Measurements from ENCODE around the gene PRKCE.

The PRKCE gene

GRCh38 chr2:46145840-46146239 lies 494.4 kb downstream of the PRKCE start:
- no peak for TF ChIP-seq CTCF (IDR thresholded peaks at IDR 0.05; ENCODE audit: extremely low read depth, missing control alignments)
- DNase-seq (ENCODE audit: low spot score) = no peak

- no peak for TF ChIP-seq CTCF (IDR thresholded peaks at IDR 0.05; ENCODE audit: extremely low read depth, missing control alignments)
Observed at GRCh38 chr2:46146866-46147502, 495.5 kb downstream of the PRKCE start.

DNA sequence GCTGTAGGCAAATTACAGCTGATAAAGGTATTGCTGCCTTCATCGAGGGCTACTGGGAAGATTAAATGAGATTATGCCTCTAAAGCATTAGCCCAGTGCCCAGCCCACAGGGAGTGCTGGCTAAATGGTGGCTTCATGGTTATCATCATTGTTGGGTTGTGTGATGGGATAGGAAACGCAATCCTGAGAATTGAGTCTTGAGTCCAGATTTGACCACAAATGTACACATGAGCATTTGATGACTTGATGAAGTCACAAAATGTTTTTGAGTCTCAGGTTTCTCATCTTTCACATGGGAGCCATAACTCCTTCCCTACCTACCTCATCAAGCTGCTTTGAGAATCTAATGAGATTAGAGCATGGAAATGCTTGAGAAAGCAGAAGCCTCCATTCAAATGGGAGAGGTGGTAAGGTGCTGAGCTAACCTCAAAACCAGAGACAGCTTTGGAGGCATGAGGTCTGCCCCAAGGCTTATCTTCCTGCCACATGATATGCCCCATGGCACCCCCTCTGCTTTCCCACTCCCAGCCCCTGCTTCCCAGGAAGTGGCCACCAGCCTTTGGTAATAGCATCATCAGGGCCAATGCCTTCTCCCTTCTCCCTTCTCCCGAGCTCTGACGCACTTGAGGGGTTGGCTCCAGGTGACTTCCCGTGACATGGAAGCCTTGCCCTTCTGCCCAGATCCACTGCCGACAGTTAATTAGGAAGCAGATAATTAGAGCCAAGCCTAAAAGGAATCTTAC lies 496.3 kb downstream of the PRKCE start:
- no peak for DNase-seq (ENCODE audit: low spot score)
- TF ChIP-seq CTCF (IDR thresholded peaks at IDR 0.05; ENCODE audit: extremely low read depth, missing control alignments) = no peak

More at GRCh38 chr2:46146866-46147502, 495.5 kb downstream of the PRKCE start:
- DNase-seq (ENCODE audit: low spot score) = no peak

DNA sequence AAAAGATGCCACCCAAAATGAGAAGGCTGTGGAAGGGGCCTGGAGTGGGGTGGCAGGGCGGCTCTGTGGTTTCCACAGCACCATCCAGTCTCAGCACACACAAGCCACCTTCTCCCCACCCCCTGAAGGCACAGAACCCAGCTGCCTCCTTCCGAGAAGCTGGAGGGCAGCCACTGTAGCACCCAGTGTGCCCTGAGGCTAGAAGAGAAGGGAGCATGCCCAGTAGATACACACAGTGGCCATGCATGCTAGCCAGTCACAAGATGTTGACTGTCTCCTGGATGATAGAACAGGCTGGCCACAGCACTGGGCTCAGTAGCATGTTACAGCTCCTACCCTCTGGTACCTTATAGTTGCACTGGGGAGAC lies 496.9 kb downstream of the PRKCE start:
- no peak for TF ChIP-seq CTCF (IDR thresholded peaks at IDR 0.05; ENCODE audit: extremely low read depth, missing control alignments)
- DNase-seq (ENCODE audit: low spot score) = no peak

DNA sequence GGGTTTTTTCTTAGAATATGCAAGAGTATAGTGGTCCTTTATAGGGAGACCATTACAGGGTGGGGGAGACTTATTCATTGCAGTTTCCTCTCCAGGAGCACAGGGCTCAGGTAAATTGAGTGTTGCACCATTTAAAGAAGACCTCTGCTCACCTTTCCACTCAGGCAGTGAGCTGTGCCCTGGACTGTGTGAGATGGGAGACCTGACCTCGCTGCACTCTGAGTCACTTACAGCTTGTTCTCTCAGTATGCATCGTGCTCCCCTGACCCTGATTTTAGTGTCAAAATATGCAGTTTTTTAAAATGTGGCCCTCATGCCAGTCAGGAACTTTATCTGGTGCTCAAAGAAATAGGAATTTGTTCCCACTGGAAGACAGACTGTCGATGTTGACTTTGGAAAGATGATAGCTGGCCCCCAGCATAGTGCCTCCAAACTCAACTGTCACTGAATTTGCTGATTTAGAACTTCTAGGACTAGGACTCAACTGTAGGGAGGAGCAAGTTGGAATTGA lies 499.0 kb downstream of the PRKCE start:
- TF ChIP-seq CTCF (IDR thresholded peaks at IDR 0.05; ENCODE audit: extremely low read depth, missing control alignments) = no peak
- no peak for DNase-seq (ENCODE audit: low spot score)

DNA sequence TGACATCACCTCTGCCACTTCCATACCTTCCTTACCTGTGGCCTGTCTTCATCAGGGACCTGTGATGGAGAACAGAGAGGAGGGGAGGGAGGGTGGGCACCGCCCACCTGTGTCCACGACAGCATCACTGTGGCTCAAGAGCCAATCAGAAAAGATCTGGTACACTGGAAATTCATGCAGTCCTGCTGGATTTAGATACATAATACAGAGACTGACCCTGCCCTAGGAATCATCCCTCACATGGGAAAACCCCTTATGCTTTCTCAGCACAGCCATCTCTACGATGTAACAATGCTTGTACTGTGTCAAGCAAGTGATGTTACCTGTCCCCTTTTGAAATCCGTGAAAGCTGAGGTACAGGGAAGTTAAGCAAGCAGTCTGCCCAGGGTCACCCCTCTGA lies 500.1 kb downstream of the PRKCE start:
- TF ChIP-seq CTCF (IDR thresholded peaks at IDR 0.05; ENCODE audit: extremely low read depth, missing control alignments) = no peak
- no peak for DNase-seq (ENCODE audit: low spot score)

- DNase-seq (ENCODE audit: low spot score) = no peak
- no peak for TF ChIP-seq CTCF (IDR thresholded peaks at IDR 0.05; ENCODE audit: extremely low read depth, missing control alignments)
Observed at GRCh38 chr2:46153996-46154753, 502.7 kb downstream of the PRKCE start.

Data from GM20000 (cell line).